HTERT RPE-1 (cell line): Measurements from ENCODE around the gene CYP3A4.
"Not testable (repeated sequence)": the region's sequence is repeated elsewhere in the genome, so short reads cannot be mapped to it uniquely, and the experiment has no call there.

Experiments
- in situ Hi-C: fragments of 300-500 bp; cut with MboI; formaldehyde crosslinking; loops from 4 replicates; pipeline ENCODE4 v1.14.3; 2020; ENCODE audit warnings: low sequenced_read_pairs

CYP3A4 gene

GRCh38 chr7:99762680-99763327 is 21.2 kb downstream of the CYP3A4 start:
- in situ Hi-C loops, result no loop called here

- in situ Hi-C loops, result no loop called here
These were observed 28.9 kb downstream of the CYP3A4 start for GRCh38 chr7:99755085-99755484.

GRCh38 chr7:99752356-99752755 is 31.6 kb downstream of the CYP3A4 start:
- in situ Hi-C loops, result no loop called here

GRCh38 chr7:99751322-99752052 is 32.5 kb downstream of the CYP3A4 start:
- in situ Hi-C loops, result not testable (repeated sequence)

GRCh38 chr7:99748846-99749579 is 35.0 kb downstream of the CYP3A4 start:
- in situ Hi-C loops, result no loop called here

GRCh38 chr7:99746915-99747314 is 37.1 kb downstream of the CYP3A4 start:
- in situ Hi-C loops, result not testable (repeated sequence)

GRCh38 chr7:99745395-99745794 is 38.6 kb downstream of the CYP3A4 start:
- in situ Hi-C loops, result not testable (repeated sequence)

- in situ Hi-C loops, result no loop called here
These were observed 41.1 kb downstream of the CYP3A4 start for GRCh38 chr7:99742737-99743394.

GRCh38 chr7:99741441-99741795 is 42.6 kb downstream of the CYP3A4 start:
- in situ Hi-C loops, result no loop called here

GRCh38 chr7:99740573-99741440 is 43.2 kb downstream of the CYP3A4 start:
- in situ Hi-C loops, result no loop called here

GRCh38 chr7:99739699-99740572 is 44.0 kb downstream of the CYP3A4 start:
- in situ Hi-C loops, result no loop called here

- in situ Hi-C loops, result no loop called here
These were observed 46.3 kb downstream of the CYP3A4 start for GRCh38 chr7:99737726-99738125.

GRCh38 chr7:99736667-99737066 is 47.3 kb downstream of the CYP3A4 start:
- in situ Hi-C loops, result not testable (repeated sequence)

GRCh38 chr7:99734987-99735386 is 49.0 kb downstream of the CYP3A4 start, which contains the start of gene CYP3A7:
CYP3A7 (minus strand) TSS chr7:99735196; CDS start chr7:99735093, 103 bp downstream.
- in situ Hi-C loops, result no loop called here

- in situ Hi-C loops, result no loop called here
These were observed 50.5 kb downstream of the CYP3A4 start for GRCh38 chr7:99733448-99733847.

GRCh38 chr7:99733003-99733402 is 51.0 kb downstream of the CYP3A4 start:
- in situ Hi-C loops, result no loop called here

- in situ Hi-C loops, result no loop called here
These were observed 52.2 kb downstream of the CYP3A4 start for GRCh38 chr7:99731638-99732374.

- in situ Hi-C loops, result no loop called here
These were observed 53.0 kb downstream of the CYP3A4 start for GRCh38 chr7:99730992-99731391.
